ENCODE results near the gene HDGFL2. TPM values are rescaled to one million over a fixed set of nuclear protein-coding genes. Genes with fewer than 3 reads are reported as not detected.

The HDGFL2 gene
- total RNA-seq, 2 donors from 2014 or later: 24.9 to 33.6 TPM

- intact Hi-C loops (cut with DNase I): no loop called here
- 81 to 86% methylated on average over 19 to 27 of the region's 27 CpGs for WGBS, 2 donors
- no peaks in the 10 kb centered on the region for H3K27me3 ChIP-seq
- DNase-seq (no peak), ATAC-seq (no peak)
- no peaks in the 10 kb centered on the region for H3K9me3 ChIP-seq
- no peaks in the 10 kb centered on the region for H3K4me1 ChIP-seq
- TF ChIP-seq CTCF (IDR thresholded peaks at IDR 0.05) (no peak), POLR2A (IDR thresholded peaks at IDR 0.05) (no peak)
- H3K4me3 ChIP-seq: no peak overlapping the region
- H3K36me3 ChIP-seq (replicated peaks in 1 of 2; ENCODE audit: insufficient read depth in 1 of 2, low read depth in 2 of 2): no peaks in the 10 kb centered on the region
- no peak overlapping the region for H3K27ac ChIP-seq
Measured at GRCh38 chr19:4511300-4512054, 39.4 kb downstream of the HDGFL2 start.

GRCh38 chr19:4512070-4512469 lies 40.0 kb downstream of the HDGFL2 start:
- no peak overlapping the region for H3K4me3 ChIP-seq
- intact Hi-C loops (cut with DNase I): no loop called here
- 83 to 90% methylated on average over 8 to 17 of the region's 17 CpGs for WGBS, 2 donors
- no peaks in the 10 kb centered on the region for H3K9me3 ChIP-seq
- H3K27ac ChIP-seq: no peak overlapping the region
- TF ChIP-seq CTCF (IDR thresholded peaks at IDR 0.05) (no peak), POLR2A (IDR thresholded peaks at IDR 0.05) (no peak)
- no peaks in the 10 kb centered on the region for H3K36me3 ChIP-seq (replicated peaks in 1 of 2; ENCODE audit: insufficient read depth in 1 of 2, low read depth in 2 of 2)
- ATAC-seq: no peak
- H3K27me3 ChIP-seq: no peaks in the 10 kb centered on the region
- no peak for DNase-seq
- no peaks in the 10 kb centered on the region for H3K4me1 ChIP-seq

- TF ChIP-seq POLR2A (IDR thresholded peaks at IDR 0.05) (no peak), CTCF (IDR thresholded peaks at IDR 0.05) (no peak)
- peaks cover 1% of the 10 kb centered on the region for H3K4me1 ChIP-seq
- no peaks in the 10 kb centered on the region for H3K9me3 ChIP-seq
- DNase-seq (no peak), ATAC-seq (no peak)
- no peaks in the 10 kb centered on the region for H3K36me3 ChIP-seq (replicated peaks in 1 of 2; ENCODE audit: insufficient read depth in 1 of 2, low read depth in 2 of 2)
- no peak overlapping the region for H3K4me3 ChIP-seq
- intact Hi-C loops (cut with DNase I): no loop called here
- WGBS, 2 donors: 89 to 97% methylated on average over 5 to 16 of the region's 17 CpGs
- no peaks in the 10 kb centered on the region for H3K27me3 ChIP-seq
- H3K27ac ChIP-seq: no peak overlapping the region
Measured at GRCh38 chr19:4513248-4513647, 41.2 kb downstream of the HDGFL2 start.

GRCh38 chr19:4515732-4516131 lies 43.6 kb downstream of the HDGFL2 start:
- TF ChIP-seq POLR2A (IDR thresholded peaks at IDR 0.05): no peak
- TF ChIP-seq CTCF (IDR thresholded peaks at IDR 0.05): no peak
- Histone ChIP-seq H3K27me3 (no peaks in the 10 kb centered on the region), H3K27ac (no peak overlapping the region), H3K36me3 (replicated peaks in 1 of 2; ENCODE audit: insufficient read depth in 1 of 2, low read depth in 2 of 2) (no peaks in the 10 kb centered on the region), H3K9me3 (no peaks in the 10 kb centered on the region), H3K4me3 (no peak overlapping the region), H3K4me1 (peaks cover 9% of the 10 kb centered on the region)
- DNase-seq (no peak), ATAC-seq (no peak)
- WGBS, 2 donors: 90 to 96% methylated on average over 4 to 5 of the region's 5 CpGs
- intact Hi-C loops (cut with DNase I): no loop called here
